Tibial nerve (tissue), 3 donors: ENCODE data around the gene PER1.

ENCODE experiments used
- CTCF ChIP-seq, 5 experiments: fragments of 200-600 bp in 3 of 5; fragments of 450-650 bp in 2 of 5; sonication (generic) in 3 of 5; IDR thresholded peaks; one replicate each; pipeline ENCODE4 v1.5.1; 2016 to 2019; ENCODE audit warnings: antibody characterized with exemption in 5 of 5, mild to moderate bottlenecking in 3 of 5, moderate library complexity in 2 of 5
- POLR2A ChIP-seq, 2 donors: fragments of 450-650 bp; IDR thresholded peaks; one replicate each; pipeline ENCODE4 v1.6.1; 2017; ENCODE audit warnings: antibody characterized with exemption in 2 of 2, mild to moderate bottlenecking in 2 of 2, moderate library complexity in 2 of 2

GRCh38 chr17:8101721-8102120 lies 50.5 kb downstream of the PER1 start:
- no peak for TF ChIP-seq CTCF (IDR thresholded peaks at IDR 0.05)
- no peak for TF ChIP-seq POLR2A (IDR thresholded peaks at IDR 0.05)
